HG03460 (cell line): ENCODE data around the gene POFUT1.
"Not testable (repeated sequence)": the region's sequence is repeated elsewhere in the genome, so short reads cannot be mapped to it uniquely, and the experiment has no call there.

ENCODE experiments used
- ATAC-seq: cut with Tn5 transposase; IDR thresholded peaks from one replicate; pipeline ENCODE4 v1.9.1; 2021; ENCODE audit not compliant: unreplicated experiment

Gene POFUT1

DNA sequence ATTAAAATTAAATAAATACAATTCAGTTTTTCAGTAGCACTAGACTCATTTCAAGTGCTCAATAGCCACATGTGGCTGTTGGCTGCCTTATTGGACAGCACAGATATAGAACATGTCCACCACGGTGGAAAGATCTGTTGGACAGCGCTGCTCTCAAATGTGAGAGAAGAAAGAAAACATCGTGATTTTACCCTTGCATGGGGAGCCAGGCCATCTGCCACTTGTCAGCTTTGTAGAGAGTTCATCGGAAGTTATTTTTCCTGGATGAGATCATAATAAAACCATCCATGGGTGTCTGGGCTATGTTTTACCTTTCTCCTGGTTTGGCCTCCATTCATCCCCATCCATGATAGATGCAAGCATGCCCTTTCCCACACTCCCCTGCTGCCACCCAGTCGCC, 63.9 kb downstream of the POFUT1 start:
- no peak for ATAC-seq

DNA sequence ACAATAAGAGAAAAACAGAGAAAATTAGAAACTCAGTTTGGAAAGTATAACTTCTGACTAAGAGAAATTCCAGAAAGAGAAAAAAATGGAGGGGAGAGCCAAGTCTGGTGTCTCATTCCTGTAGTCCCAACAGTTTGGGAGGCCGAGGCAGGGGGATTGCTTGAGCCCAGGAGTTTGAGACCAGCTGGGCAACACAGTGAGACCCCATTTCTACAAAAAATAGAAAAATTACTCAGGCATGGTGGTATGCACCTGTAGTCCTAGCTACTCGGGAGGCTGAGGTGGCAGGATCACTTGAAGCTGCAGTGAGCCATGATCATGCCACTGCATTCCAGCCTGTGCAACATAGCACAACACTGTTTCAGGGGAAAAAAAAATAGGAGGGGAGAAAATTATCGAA, 66.7 kb downstream of the POFUT1 start:
- no peak for ATAC-seq

DNA sequence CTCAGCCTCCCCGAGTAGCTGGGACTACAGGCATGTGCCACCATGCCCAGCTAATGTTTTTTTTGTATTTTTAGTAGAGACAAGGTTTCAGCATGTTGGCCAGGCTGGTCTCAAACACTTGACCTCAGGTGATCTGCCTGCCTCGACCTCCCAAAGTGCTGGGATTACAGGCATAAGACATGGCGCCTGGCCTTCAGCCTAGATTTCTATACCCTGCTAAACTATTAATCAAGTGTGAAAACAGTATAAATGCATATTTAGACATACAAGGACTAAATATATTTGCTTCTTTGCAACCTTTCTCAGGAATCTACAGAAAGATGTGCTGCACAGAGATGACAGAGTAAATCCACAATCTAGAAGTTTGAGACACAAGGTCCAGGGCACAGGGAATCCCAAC, 67.5 kb downstream of the POFUT1 start:
- ATAC-seq, result not testable (repeated sequence)

- ATAC-seq, result peak; percentile 77
Observed at GRCh38 chr20:32277361-32278198, 69.9 kb downstream of the POFUT1 start, which contains the start of gene KIF3B. TSS of gene KIF3B (plus strand) at chr20:32277651. CDS start at chr20:32309778, 32,127 bp downstream.

DNA sequence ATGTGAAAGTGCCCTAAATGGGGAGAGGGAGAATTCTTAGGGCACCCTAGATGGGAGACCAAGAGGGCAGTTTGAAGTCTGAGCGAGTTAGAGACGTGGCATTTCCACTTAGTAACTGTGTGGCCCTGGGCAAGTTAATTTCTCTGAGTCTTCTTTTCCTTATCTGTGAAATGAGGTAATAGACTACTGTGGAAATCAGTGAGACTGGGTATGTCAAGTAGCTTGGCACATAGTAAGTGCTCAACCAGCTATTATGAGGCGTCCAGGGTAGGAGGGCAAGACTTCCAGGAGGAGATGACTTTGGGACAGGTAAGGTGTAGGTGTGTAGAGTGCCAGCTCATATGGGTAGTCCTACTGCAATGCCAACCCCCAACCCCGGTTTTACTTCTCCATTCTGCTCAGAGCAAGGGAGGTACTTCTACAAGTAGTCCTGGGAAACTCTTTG, 70.5 kb downstream of the POFUT1 start:
- peak; percentile 63 for ATAC-seq

GRCh38 chr20:32281711-32282110, 74.0 kb downstream of the POFUT1 start:
- no peak for ATAC-seq

- no peak for ATAC-seq
Observed at GRCh38 chr20:32282461-32282860, 74.8 kb downstream of the POFUT1 start.

GRCh38 chr20:32285082-32285620, 77.5 kb downstream of the POFUT1 start:
- ATAC-seq, result no peak

DNA sequence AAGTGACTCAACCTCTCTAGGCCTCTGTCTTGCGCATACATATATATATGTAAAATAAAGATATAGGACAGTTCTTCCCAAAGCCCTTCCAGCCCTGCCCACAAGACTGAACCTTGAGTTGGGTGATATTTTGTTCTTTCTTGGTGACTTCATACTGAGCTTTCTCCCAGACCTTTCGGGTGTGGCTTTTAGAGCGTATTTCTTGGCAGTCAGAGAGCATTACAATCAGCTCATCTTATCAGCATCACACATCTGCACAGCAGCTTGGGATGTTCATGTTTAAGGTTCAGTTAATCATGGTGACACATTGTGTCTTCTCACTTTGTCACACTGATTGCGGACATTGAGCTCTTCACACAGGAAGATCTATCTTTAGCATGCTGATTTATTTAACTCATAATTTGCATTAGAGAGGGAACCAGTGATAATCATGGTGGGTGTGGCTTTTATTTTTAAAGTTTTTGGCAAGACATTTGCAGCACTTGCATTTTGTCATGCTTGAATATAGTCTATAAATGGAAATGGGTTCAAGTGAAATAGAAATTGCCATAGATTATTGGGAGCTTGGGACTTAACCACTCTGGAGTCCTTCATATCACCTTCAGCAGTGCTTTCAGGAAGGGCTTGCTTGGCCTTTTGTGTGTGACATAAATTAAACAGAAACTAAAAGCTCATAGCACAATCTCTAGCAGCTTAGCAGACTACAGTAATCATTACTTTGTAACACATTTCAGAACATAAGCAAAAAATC, 78.1 kb downstream of the POFUT1 start:
- ATAC-seq, result peak; percentile 62

- ATAC-seq, result no peak
Observed at GRCh38 chr20:32287231-32287638, 79.6 kb downstream of the POFUT1 start.
